Middle frontal gyrus (tissue), 1 donor: ENCODE results near the gene RPS6KC1.
"Not testable (repeated sequence)": the region's sequence is repeated elsewhere in the genome, so short reads cannot be mapped to it uniquely, and the experiment has no call there.

Experiments
- DNase-seq: peaks from one replicate; pipeline ENCODE4 v3.0.0-alpha.2; 2015; ENCODE audit warnings: low spot score; ENCODE audit errors: extremely low spot score

RPS6KC1 gene, protein sequence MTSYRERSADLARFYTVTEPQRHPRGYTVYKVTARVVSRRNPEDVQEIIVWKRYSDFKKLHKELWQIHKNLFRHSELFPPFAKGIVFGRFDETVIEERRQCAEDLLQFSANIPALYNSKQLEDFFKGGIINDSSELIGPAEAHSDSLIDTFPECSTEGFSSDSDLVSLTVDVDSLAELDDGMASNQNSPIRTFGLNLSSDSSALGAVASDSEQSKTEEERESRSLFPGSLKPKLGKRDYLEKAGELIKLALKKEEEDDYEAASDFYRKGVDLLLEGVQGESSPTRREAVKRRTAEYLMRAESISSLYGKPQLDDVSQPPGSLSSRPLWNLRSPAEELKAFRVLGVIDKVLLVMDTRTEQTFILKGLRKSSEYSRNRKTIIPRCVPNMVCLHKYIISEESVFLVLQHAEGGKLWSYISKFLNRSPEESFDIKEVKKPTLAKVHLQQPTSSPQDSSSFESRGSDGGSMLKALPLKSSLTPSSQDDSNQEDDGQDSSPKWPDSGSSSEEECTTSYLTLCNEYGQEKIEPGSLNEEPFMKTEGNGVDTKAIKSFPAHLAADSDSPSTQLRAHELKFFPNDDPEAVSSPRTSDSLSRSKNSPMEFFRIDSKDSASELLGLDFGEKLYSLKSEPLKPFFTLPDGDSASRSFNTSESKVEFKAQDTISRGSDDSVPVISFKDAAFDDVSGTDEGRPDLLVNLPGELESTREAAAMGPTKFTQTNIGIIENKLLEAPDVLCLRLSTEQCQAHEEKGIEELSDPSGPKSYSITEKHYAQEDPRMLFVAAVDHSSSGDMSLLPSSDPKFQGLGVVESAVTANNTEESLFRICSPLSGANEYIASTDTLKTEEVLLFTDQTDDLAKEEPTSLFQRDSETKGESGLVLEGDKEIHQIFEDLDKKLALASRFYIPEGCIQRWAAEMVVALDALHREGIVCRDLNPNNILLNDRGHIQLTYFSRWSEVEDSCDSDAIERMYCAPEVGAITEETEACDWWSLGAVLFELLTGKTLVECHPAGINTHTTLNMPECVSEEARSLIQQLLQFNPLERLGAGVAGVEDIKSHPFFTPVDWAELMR

DNA sequence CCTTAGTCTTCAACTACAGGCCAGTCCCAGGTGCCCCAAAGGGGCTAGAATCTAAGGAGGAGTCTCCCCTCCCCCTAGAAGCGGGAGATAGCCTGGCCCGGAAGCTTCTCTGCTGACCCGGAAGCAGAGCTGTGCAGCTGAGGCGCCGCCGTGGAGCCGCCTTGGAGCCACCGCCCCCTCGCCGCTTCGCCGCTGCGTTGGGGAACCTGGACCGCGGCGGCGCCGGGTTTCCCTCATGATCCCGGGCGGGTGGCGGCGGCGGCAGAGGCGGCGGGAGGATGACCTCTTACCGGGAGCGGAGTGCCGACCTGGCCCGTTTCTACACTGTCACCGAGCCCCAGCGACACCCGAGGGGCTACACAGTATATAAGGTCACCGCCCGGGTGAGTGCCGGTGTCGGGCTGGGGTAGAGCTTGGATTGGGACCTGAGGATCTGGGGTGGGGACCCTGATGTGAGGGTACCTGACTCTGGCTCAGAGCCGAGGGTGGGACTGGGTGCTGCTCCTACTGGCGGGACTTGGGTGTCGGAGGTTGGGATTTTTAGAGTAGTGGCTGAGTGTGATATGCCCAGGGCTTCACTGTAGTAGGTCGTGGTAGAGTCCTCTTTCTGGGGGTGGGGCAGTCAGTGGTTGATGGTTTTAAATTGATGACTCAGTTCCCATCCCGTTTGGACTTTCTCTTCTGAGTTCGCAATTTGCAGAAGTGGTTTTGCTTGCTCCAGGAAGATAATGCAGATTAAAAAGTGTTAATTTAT, at the start of gene RPS6KC1:
Gene RPS6KC1 (plus strand): TSS at position 115 of the 754 bp plus-strand sequence. CDS start 164 bp downstream, at position 279.
- DNase-seq: peak; percentile 78

DNA sequence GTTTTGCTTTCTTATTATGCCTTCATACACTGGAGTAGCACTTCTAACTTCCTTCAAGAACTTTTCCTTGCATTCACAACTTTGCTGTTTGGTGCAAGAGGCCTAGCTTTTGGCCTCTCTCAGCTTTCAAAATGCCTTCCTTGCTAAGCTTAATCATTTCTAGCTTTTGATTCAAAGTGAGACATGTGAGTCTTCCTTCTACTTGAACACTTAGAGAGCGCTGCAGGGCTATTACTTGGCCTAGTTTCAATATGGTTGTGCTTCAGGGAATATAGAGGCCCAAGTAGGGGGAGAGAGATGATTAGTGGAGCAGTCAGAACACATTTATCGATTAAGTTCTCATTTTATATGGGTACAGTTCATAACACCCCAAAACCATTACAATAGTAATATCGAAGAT, 47.8 kb upstream of the RPS6KC1 start:
- DNase-seq: no peak

DNA sequence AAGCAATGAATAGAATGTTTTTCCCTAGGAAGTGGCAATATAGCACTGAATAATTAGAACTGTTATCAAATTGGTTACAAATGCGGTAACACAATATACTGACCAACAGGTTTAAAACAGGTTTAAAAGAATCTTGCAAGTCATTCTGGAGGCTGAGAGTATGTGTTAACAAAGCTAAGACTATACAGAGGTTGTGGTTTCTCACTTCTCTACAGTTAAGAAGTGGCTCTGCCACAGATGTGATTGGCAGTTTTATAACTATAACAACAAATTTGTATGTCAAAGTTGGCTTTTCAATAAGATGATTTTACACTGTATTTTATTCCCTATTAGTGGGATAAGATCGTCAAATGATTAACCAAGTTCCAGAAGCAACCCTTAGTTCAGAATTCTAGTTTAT, 42.5 kb upstream of the RPS6KC1 start:
- DNase-seq: no peak

DNA sequence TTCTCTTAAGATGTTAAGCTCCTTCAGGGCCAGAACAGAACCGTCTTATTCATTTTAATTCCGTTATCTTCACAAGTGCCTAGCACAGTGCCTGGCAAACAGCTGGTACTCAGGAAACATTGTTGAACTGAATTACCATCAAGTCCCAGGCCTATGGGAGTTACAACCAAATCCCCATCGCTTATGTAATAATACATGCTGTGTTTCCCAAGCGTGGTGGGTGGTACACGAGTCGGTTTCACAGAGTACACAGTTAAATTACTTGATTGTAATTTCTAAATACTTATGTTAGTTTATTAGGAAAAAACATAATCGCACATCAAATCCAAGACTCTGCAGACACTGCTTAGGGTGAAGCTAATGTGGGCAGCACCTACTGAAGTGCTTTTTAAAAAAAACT, 36.4 kb upstream of the RPS6KC1 start:
- DNase-seq: no peak

DNA sequence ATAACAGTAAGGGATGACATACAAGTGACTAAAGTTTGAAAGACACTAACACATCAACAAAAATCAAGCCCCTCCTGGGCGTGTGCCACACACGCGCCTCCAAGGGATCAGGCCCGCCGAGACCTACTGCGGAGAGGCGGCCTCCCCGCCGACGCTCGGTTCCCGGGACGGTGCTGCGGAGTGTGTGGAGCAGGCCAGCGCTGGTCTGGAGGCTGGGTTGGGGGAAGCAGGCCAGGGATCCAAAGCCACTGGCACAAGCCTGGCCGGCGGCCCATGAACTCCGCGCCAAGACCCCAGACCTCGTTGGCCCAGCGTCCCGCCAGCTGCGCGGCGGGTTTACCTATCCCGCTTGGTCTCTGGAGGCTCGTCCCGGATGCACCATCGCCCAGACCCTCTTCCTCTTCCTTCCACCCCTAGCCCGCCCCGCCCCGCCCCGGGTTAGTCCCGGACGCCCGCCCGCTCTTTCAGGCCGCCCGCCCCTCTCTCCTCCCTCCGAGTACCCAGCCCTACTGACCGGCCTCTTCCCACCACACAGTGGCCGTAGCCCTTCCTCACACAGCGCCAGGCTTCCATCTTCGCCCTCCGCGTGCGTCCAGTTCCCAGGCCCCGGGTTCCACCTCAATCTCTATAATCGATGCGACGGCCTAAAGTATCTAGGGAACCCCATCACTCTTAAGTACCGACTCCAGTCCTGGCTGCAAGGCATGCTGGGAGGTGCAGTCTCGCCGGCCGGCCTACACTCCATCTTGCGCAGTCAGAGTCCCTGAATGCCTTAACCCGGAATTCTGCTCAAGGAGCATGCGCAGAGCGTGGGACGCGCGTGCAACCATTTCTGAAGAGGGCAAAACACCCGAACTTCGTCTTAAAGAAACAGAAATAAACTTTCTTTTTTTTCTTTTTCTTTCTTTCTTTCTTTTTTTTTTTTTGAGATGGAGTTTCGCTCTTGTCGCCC, 35.7 kb upstream of the RPS6KC1 start, which contains the start of gene ANGEL2:
Gene ANGEL2 (minus strand): TSS at position 769 of the 952 bp plus-strand sequence. CDS start 196 bp downstream, at position 573.
- DNase-seq: peak; percentile 96

GRCh38 chr1:213017447-213018273, 33.4 kb upstream of the RPS6KC1 start:
- no peak for DNase-seq

DNA sequence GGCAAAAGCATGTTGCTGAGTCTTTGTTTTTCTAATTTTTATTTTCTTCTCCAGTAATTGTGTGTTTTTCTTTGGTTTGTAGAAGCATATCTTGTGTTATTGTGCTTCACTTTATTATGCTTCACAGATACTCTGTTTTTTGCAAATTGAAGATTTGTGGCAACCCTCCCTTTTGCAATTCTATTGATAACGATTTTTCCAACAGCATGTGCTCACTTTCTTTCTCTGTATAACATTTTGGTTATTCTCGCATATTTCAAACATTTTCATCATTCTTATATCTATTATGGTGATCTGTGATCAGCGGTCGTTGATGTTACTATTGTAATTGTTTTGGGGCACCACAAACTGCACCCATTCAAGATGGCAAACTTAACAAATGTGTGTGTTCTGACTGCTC, 31.6 kb upstream of the RPS6KC1 start:
- DNase-seq: no peak

GRCh38 chr1:213020016-213020415, 31.0 kb upstream of the RPS6KC1 start:
- DNase-seq: no peak

DNA sequence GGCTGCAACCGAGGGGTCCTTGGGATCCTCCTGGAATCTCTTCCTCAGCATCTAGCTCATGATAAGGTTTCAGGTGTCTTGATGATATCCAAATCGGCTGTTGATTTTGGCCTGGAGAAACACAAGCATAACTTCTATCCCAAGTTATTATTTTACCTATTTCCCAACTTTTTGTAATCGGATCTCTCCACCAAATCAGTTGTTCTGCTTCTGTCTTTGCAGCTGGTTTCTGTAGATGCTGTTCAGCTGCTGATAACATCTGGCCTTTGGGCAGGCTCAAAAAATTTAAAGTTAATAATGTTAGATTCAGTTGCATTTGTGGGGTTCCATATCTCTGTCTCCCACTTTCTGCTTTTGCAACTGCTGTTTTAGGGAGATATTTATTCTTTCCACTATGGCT, 24.0 kb upstream of the RPS6KC1 start:
- DNase-seq: not testable (repeated sequence)

GRCh38 chr1:213032651-213033050, 18.4 kb upstream of the RPS6KC1 start:
- DNase-seq: no peak

DNA sequence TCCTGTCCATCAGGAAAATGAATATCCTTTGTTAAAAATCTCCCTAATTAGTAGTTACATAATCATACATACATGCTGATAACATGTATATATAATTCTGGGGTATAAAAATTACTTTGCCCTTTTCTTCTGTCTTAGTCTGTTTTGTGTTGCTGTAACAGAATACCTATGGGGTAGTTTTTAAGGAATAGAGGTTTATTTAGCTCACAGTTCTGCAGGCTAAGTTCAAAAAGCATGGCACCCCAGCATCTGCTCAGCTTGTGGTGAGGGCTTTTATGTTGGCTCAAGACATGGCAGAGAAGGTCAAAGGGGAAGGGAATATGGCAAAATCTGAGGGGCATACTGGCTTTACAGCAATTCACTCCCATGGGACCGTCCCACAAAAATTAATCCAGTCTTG, 16.3 kb upstream of the RPS6KC1 start:
- no peak for DNase-seq

- DNase-seq: peak; percentile 20
Observed at GRCh38 chr1:213035573-213035972, 15.5 kb upstream of the RPS6KC1 start.

GRCh38 chr1:213041443-213041842, 9.6 kb upstream of the RPS6KC1 start:
- DNase-seq: no peak

DNA sequence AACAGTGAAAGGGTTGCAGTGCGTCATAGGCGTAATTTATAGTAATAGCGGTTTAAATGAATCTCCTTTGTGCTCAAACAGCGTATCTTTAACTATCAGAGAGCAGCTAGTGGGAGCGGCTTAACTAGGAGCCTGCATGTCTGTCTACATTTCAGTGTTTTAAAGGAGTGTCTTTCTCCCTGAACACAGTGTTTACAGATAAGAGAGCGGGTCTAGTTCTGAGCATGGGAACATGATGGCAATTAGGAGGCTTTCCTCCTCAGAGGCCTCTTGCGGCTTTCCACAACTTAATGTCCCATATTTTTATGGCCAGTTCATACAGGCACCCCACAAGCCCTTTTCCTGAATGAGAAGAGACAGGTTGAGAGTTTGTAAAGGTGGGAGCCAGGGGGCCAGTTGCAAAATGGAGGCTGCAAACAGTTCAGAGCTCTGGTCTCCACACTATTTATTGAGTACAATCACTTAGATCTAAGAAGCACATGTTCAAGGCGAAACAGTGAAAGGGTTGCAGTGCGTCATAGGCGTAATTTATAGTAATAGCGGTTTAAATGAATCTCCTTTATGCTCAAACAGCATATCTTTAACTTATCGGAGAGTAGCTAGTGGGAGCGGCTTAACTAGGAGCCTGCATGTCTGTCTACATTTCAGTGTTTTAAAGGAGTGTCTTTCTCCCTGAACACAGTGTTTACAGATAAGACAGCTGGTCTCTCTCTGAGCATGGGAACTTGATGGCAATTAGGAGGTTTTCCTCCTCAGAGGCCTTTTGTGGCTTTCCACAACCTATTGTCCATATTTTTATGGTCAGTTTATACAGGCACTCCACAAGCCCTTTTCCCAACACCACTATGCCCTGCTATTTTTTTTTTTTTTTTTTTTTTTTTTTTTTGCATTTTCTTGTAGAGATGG, 5.5 kb upstream of the RPS6KC1 start:
- DNase-seq: not testable (repeated sequence)

DNA sequence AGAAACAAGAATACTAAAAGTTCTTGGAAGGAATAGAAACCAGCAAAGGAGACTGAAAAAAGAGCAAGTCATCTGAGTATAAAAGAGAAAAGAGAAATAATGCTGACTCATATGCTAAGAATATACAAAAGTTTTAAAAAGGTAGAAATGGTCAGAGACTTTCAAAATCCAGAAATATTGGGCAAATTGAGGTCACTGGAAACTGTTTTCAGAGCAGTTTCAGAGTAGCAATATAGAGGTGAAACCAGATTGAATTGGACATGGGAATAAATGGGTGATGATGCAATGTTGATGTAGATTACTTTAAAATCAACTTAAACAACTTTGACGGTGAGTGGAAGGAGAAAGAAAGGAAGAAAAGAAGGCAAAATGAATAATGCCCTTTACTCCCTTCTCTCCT, 1.8 kb upstream of the RPS6KC1 start:
- no peak for DNase-seq

DNA sequence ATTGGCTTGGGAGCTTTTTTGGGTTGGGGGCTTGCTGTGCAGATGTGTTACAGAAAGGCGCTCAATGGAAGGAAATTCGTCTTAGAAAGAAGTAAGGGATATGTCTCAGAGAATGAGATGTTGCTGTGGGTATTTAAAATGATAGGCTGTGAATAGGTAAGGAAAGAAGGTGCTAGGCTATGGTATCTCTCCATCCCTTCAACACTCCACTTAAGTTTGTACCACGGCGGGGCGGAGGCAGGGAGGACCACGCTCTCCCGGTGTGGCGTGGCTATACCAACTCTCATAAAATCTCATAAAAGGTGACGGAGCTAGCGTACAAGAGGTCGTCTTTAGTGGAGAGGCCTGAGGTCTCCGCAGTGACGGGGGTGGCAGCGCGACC, 305 bp upstream of the RPS6KC1 start:
- no peak for DNase-seq

- no peak for DNase-seq
Observed at GRCh38 chr1:213051881-213052202, 801 bp downstream of the RPS6KC1 start.

DNA sequence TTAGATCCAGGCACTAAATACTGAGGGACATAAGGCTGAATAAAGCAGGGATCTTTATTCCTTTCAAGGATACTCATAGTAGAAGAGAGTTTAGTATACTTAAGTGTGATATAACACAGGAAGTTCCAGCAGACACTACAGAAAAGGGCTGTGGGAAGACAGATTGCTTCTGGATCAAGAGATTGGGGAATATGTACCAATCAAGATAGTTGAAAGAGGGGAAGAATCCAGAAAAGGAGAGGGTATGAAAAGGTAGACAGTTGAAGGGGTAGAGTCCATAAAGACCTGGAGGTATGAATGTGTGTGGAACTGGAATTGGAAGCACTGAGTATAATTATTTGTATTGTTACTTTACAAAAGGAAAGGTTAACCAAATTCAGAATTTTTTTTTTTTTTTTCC, 2.4 kb downstream of the RPS6KC1 start:
- no peak for DNase-seq
